Uterus (tissue), 2 donors: ENCODE measurements around the gene RTL1.

Experiments used
- POLR2A ChIP-seq, 2 donors: fragments of 450-650 bp; IDR thresholded peaks; one replicate each; pipeline ENCODE4 v1.6.1; 2016; ENCODE audit warnings: antibody characterized with exemption in 2 of 2, mild to moderate bottlenecking in 1 of 2, moderate library complexity in 1 of 2
- TF ChIP-seq, protein P1 (sequence below), 4 experiments: fragments of 200-600 bp in 2 of 4; fragments of 450-650 bp in 2 of 4; sonication (generic) in 2 of 4; IDR thresholded peaks; one replicate each; pipeline ENCODE4 v1.5.1; 2016 to 2019; ENCODE audit warnings: antibody characterized with exemption in 4 of 4, mild to moderate bottlenecking in 2 of 4, moderate library complexity in 1 of 4

- no peak for TF ChIP-seq POLR2A (IDR thresholded peaks at IDR 0.05)
- TF ChIP-seq, protein P1, sequence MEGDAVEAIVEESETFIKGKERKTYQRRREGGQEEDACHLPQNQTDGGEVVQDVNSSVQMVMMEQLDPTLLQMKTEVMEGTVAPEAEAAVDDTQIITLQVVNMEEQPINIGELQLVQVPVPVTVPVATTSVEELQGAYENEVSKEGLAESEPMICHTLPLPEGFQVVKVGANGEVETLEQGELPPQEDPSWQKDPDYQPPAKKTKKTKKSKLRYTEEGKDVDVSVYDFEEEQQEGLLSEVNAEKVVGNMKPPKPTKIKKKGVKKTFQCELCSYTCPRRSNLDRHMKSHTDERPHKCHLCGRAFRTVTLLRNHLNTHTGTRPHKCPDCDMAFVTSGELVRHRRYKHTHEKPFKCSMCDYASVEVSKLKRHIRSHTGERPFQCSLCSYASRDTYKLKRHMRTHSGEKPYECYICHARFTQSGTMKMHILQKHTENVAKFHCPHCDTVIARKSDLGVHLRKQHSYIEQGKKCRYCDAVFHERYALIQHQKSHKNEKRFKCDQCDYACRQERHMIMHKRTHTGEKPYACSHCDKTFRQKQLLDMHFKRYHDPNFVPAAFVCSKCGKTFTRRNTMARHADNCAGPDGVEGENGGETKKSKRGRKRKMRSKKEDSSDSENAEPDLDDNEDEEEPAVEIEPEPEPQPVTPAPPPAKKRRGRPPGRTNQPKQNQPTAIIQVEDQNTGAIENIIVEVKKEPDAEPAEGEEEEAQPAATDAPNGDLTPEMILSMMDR (IDR thresholded peaks at IDR 0.05), result no peak
These were observed 40.7 kb downstream of the RTL1 start for GRCh38 chr14:100862793-100863192.
